CD4-positive, alpha-beta T cell treated with Interleukin-4 for 4 hours (primary cell): ENCODE data around the gene ATP5PD.
A peak's percentile ranks its signal among the peaks of the same experiment; 100 is the strongest.
"Not testable (repeated sequence)": the region's sequence is repeated elsewhere in the genome, so short reads cannot be mapped to it uniquely, and the experiment has no call there.

Source experiments
- DNase-seq: peaks from one replicate; pipeline ENCODE4 v3.0.0-alpha.2; 2020

The ATP5PD gene

GRCh38 chr17:75013092-75013559 lies 33.6 kb downstream of the ATP5PD start:
- DNase-seq = no peak

- DNase-seq = peak; percentile 78
Measured at GRCh38 chr17:75012346-75013091, 34.2 kb downstream of the ATP5PD start, which contains the start of gene MRPL58. TSS of gene MRPL58 (plus strand) at chr17:75012670. CDS start at chr17:75012687, 17 bp downstream.

- no peak for DNase-seq
Measured at GRCh38 chr17:75012096-75012345, 34.7 kb downstream of the ATP5PD start.

GRCh38 chr17:75011401-75012095 lies 35.2 kb downstream of the ATP5PD start:
- no peak for DNase-seq

- no peak for DNase-seq
Measured at GRCh38 chr17:75010683-75011400, 35.9 kb downstream of the ATP5PD start.

- no peak for DNase-seq
Measured at GRCh38 chr17:75009139-75009724, 37.5 kb downstream of the ATP5PD start.

GRCh38 chr17:75008373-75008772 lies 38.4 kb downstream of the ATP5PD start:
- no peak for DNase-seq

- no peak for DNase-seq
Measured at GRCh38 chr17:75006653-75007052, 40.1 kb downstream of the ATP5PD start.

GRCh38 chr17:75006084-75006483 lies 40.7 kb downstream of the ATP5PD start:
- DNase-seq = not testable (repeated sequence)

GRCh38 chr17:75005291-75005690 lies 41.5 kb downstream of the ATP5PD start:
- no peak for DNase-seq

- no peak for DNase-seq
Measured at GRCh38 chr17:75004371-75004770, 42.4 kb downstream of the ATP5PD start.

GRCh38 chr17:75003957-75004355 lies 42.8 kb downstream of the ATP5PD start:
- no peak for DNase-seq

GRCh38 chr17:75003070-75003956 lies 43.5 kb downstream of the ATP5PD start:
- DNase-seq = no peak

- no peak for DNase-seq
Measured at GRCh38 chr17:75001915-75002843, 44.6 kb downstream of the ATP5PD start.

- DNase-seq = no peak
Measured at GRCh38 chr17:74999523-74999922, 47.2 kb downstream of the ATP5PD start.

- no peak for DNase-seq
Measured at GRCh38 chr17:74998783-74999182, 48.0 kb downstream of the ATP5PD start.

- DNase-seq = no peak
Measured at GRCh38 chr17:74995847-74996246, 50.9 kb downstream of the ATP5PD start.

- DNase-seq = no peak
Measured at GRCh38 chr17:74994440-74994839, 52.3 kb downstream of the ATP5PD start.

- no peak for DNase-seq
Measured at GRCh38 chr17:74992223-74992622, 54.5 kb downstream of the ATP5PD start.

GRCh38 chr17:74990581-74991105 lies 56.1 kb downstream of the ATP5PD start:
- DNase-seq = no peak
